Measurements from ENCODE around the gene JAG2. TPM values are rescaled to one million over a fixed set of nuclear protein-coding genes. Genes with fewer than 3 reads are reported as not detected.
A peak's percentile ranks its signal among the peaks of the same experiment; 100 is the strongest.

JAG2 gene
- total and polyA plus RNA-seq, 12 donors, result 0.83 to 16.2 (median 4.0) TPM

- Histone ChIP-seq H3K27me3 (peaks cover 50% of the 10 kb centered on the region), H3K9me3 (replicated peaks in 1 of 3) (no peaks in the 10 kb centered on the region), H3K27ac (peak overlapping the region in 2 of 5 donors; percentile 49 to 76), H3K4me1 (replicated peaks in 1 of 2) (peaks cover 8 to 10% of the 10 kb centered on the region in 2 donors), H3K4me3 (no peak overlapping the region), H3K36me3 (replicated peaks in 1 of 2) (no peaks in the 10 kb centered on the region)
- TF ChIP-seq CTCF (IDR thresholded peaks at IDR 0.05), result no peak
- intact Hi-C loops (cut with DNase I), result no loop called here
- DNase-seq, result peak in 3 of 7 donors; percentile 43 to 59 (median 44)
- 3 to 9% (median 5%) methylated on average over 6 to 58 of the region's 58 CpGs for WGBS, 4 donors
These were observed 27.8 kb upstream of the JAG2 start for GRCh38 chr14:105196265-105196960.

DNA sequence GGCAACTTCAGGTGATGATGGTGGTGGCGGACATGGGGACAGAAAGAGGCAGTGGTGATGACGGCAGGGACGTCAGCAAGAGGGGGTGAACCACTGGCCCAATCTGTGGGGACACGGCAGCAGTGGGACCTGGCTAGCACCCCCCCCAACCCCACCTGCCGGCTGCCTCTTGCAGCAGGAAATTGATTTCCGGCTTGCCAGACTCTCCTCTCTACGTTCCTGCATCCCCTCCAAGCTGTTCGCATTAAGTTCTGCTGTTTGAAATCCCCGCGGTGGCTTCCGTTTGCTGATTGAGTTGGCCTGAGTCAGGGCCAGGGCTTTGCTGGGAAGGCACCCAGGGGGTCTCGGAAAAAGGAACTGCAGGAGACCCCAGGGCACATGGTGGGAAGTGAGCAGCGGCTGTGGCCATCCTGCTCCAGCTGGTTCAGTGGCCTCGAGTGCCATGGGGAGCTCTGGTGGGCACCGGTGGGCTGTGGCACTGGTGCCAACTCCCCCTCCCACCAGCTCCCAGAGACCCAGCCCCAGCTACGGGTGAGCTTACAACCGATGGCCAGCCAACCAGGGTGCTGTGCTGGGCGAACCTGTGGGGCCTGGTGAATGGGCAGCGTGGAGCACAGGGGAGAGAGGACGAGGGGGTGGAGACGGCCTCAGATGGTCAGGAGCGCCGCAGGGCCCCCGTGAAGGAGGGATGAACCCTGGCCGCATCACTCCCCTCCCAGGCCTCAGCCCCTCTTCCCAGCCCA, 27.1 kb upstream of the JAG2 start:
- Histone ChIP-seq H3K4me1 (replicated peaks in 1 of 2) (peaks cover 8 to 10% of the 10 kb centered on the region in 2 donors), H3K9me3 (replicated peaks in 1 of 3) (no peaks in the 10 kb centered on the region), H3K27me3 (peaks cover 55% of the 10 kb centered on the region), H3K36me3 (replicated peaks in 1 of 2) (no peaks in the 10 kb centered on the region), H3K4me3 (no peak overlapping the region), H3K27ac (peak overlapping the region in 2 of 5 donors; percentile 44 to 76)
- WGBS, 4 donors, result 32 to 54% (median 40%) methylated on average over 11 to 25 of the region's 25 CpGs
- no peak for DNase-seq
- intact Hi-C loops (cut with DNase I), result no loop called here
- TF ChIP-seq CTCF (IDR thresholded peaks at IDR 0.05) (no peak), POLR2A (IDR thresholded peaks at IDR 0.05) (no peak)

DNA sequence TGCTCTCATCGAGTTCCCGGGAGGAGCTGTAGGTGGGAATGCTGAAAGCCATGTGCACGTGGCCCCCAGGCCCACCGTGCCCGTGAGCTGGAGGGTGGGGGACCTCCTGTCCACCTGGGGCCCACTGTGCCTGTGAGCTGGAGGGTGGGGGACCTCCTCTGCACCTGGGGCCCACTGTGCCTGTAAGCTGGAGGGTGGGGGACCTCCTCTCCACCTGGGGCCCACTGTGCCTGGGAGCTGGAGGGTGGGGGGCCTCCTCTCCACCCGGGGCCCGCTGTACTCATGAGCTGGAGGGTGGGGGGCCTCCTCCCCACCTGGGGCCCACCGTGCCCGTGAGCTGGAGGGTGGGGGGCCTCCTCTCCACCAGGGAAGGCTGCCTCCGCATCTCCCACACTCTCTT, 26.5 kb upstream of the JAG2 start:
- 75 to 88% (median 84%) methylated on average over 5 to 10 of the region's 10 CpGs for WGBS, 4 donors
- Histone ChIP-seq H3K4me1 (replicated peaks in 1 of 2) (peaks cover 8 to 10% of the 10 kb centered on the region in 2 donors), H3K4me3 (no peak overlapping the region), H3K9me3 (replicated peaks in 1 of 3) (no peaks in the 10 kb centered on the region), H3K27ac (no peak overlapping the region), H3K27me3 (peaks cover 53% of the 10 kb centered on the region), H3K36me3 (replicated peaks in 1 of 2) (no peaks in the 10 kb centered on the region)
- intact Hi-C loops (cut with DNase I), result no loop called here
- TF ChIP-seq POLR2A (IDR thresholded peaks at IDR 0.05), result no peak
- no peak for DNase-seq

DNA sequence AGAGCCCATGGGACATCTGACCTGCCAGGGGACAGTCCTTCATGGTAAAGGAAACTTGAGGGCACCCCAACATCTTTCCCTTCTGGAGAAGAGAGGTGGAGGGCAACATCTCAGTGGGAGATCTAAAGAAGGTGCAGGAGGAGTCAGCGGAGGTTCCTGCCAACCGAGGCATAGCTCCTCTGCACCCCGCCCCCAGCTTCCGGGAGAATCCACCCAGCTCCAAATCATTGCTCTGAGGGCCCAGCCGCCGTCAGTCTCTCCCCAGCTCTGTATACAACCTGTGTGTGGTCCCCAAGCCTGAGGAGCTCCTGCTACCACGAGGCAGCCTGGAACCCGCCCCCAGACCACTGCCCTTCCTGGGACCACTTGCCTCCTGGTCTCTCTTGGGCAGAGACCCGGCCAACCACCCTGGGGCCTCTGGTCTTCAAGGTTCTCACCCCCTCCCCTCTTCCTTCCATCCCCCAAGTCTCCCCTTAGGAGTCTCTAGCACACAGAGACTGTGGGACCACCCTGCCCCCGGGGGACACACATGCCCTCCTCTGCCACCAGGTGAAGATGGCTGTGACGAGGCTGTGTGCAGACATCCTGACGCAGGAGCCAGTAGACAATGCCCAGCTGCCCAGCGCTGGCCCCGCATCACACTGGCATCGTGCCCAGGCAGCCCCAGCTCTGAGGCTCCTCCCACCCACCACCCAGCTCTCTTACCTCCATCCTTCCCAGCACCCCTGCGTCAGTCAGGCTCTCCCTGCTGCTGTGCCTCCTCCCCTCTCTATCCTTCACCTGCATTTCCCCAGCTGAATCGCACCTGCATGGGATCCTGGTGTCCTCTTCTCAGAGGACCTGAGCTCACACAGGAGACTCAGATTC, 25.6 kb upstream of the JAG2 start:
- TF ChIP-seq POLR2A (IDR thresholded peaks at IDR 0.05), result no peak
- no peak for TF ChIP-seq CTCF (IDR thresholded peaks at IDR 0.05)
- intact Hi-C loops (cut with DNase I), result no loop called here
- WGBS, 4 donors, result 39 to 58% (median 45%) methylated on average over 11 to 17 of the region's 17 CpGs
- Histone ChIP-seq H3K27ac (peak overlapping the region in 1 of 5 donors; percentile 63), H3K4me1 (replicated peaks in 1 of 2) (peaks cover 8 to 10% of the 10 kb centered on the region in 2 donors), H3K36me3 (replicated peaks in 1 of 2) (no peaks in the 10 kb centered on the region), H3K4me3 (no peak overlapping the region), H3K9me3 (replicated peaks in 1 of 3) (no peaks in the 10 kb centered on the region), H3K27me3 (peaks cover 49% of the 10 kb centered on the region)
- DNase-seq, result no peak
